ENCODE results near the gene DOCK11. TPM values are rescaled to one million over a fixed set of nuclear protein-coding genes. Genes with fewer than 3 reads are reported as not detected.
A peak's percentile ranks its signal among the peaks of the same experiment; 100 is the strongest.
"Not testable (repeated sequence)": the region's sequence is repeated elsewhere in the genome, so short reads cannot be mapped to it uniquely, and the experiment has no call there.

DOCK11 gene
- total and polyA plus RNA-seq, 12 donors: 1.3 to 9.4 (median 3.0) TPM

DNA sequence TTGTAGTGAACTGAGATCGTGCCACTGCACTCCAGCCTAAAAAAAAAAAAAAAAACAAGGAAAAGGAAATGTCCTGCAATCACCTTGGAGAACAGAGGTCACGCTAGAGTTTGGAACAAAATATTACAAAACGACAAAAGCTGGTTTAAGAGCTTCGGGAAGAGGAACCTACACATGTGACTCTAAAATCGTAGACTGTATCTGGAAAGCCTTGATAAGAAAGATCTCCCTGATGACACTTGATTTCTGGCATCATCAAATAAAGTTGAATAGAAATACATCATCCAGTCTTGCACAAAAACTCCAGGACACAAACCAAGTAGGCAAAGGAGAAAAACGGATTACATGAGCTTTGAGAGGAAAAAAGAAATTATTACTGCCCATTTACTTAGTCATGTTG lies 31.1 kb upstream of the DOCK11 start:
- no peaks in the 10 kb centered on the region for H3K27me3 ChIP-seq
- ATAC-seq (no peak), DNase-seq (no peak)
- H3K9me3 ChIP-seq: no peaks in the 10 kb centered on the region
- no peaks in the 10 kb centered on the region for H3K36me3 ChIP-seq
- TF ChIP-seq, protein P1, sequence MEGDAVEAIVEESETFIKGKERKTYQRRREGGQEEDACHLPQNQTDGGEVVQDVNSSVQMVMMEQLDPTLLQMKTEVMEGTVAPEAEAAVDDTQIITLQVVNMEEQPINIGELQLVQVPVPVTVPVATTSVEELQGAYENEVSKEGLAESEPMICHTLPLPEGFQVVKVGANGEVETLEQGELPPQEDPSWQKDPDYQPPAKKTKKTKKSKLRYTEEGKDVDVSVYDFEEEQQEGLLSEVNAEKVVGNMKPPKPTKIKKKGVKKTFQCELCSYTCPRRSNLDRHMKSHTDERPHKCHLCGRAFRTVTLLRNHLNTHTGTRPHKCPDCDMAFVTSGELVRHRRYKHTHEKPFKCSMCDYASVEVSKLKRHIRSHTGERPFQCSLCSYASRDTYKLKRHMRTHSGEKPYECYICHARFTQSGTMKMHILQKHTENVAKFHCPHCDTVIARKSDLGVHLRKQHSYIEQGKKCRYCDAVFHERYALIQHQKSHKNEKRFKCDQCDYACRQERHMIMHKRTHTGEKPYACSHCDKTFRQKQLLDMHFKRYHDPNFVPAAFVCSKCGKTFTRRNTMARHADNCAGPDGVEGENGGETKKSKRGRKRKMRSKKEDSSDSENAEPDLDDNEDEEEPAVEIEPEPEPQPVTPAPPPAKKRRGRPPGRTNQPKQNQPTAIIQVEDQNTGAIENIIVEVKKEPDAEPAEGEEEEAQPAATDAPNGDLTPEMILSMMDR (IDR thresholded peaks at IDR 0.05): no peak
- no peak overlapping the region for H3K27ac ChIP-seq
- no peak overlapping the region for H3K4me3 ChIP-seq
- H3K4me1 ChIP-seq: no peaks in the 10 kb centered on the region
- WGBS, 2 donors: 58 to 70% methylated on average over 6 of the region's 6 CpGs
- intact Hi-C loops (cut with DNase I): loop anchor here in 2 of 10 donors (5.0 to 10.0 kb wide), 2 partner anchors 130 to 138 kb away; no protein-coding TSS in a partner anchor

DNA sequence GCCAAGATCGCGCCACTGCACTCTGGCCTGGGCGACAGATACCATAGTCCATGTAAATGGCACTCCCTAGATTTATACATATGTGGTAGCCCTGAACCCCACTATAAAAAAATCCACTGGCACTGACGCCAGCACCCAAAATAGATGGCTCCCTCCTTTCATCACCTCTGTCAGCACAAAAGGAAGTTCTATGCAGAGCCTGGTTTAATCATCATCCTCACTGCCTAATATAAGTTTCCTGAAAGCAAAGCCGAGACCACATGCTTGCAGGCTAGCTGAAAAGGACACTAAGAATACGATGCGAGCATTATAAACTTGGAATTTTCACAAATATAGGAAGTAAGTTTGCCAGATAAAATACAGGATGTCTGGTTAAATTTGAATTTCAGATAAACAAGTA lies 27.5 kb upstream of the DOCK11 start:
- intact Hi-C loops (cut with DNase I): loop anchor here in 1 of 10 donors (10.0 kb wide), 1 partner anchor 127 kb away; no protein-coding TSS in a partner anchor
- 40 to 45% methylated on average over 7 of the region's 7 CpGs for WGBS, 2 donors
- peaks cover 0 to 13% (median 0%) of the 10 kb centered on the region in 11 donors for H3K9me3 ChIP-seq
- DNase-seq (no peak), ATAC-seq (peak in 1 of 8 donors; percentile 63)
- no peaks in the 10 kb centered on the region for H3K27me3 ChIP-seq
- no peak overlapping the region for H3K27ac ChIP-seq
- no peaks in the 10 kb centered on the region for H3K36me3 ChIP-seq
- TF ChIP-seq, protein P1 (IDR thresholded peaks at IDR 0.05): no peak
- no peak overlapping the region for H3K4me3 ChIP-seq
- H3K4me1 ChIP-seq: no peaks in the 10 kb centered on the region

DNA sequence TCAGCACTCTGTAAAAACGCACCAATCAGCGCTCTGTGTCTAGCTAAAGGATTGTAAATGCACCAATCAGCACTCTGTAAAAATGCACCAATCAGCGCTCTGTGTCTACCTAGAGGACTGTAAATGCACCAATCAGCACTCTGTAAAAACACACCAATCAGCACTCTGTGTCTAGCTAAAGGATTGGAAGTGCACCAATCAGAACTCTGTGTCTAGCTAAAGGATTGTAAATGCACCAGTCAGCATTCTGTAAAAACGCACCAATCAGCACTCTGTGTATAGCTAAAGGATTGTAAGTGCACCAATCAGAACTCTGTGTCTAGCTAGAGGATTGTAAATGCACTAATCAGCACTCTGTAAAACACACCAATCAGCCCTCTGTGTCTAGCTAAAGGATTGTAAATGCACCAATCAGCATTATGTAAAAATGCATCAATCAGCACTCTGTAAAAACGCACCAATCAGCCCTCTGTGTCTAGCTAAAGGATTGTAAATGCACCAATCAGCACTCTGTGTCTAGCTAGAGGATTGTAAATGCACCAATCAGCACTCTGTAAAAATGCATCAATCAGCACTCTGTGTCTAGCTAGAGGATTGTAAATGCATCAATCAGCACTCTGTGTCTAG lies 24.8 kb upstream of the DOCK11 start:
- peaks cover 0 to 13% (median 0%) of the 10 kb centered on the region in 11 donors for H3K9me3 ChIP-seq
- H3K36me3 ChIP-seq; H3K4me1 ChIP-seq; H3K27ac ChIP-seq; H3K27me3 ChIP-seq; H3K4me3 ChIP-seq; intact Hi-C loops (cut with DNase I); DNase-seq; ATAC-seq: not testable (repeated sequence)
- 96 to 99% methylated on average over 5 of the region's 5 CpGs for WGBS, 2 donors

DNA sequence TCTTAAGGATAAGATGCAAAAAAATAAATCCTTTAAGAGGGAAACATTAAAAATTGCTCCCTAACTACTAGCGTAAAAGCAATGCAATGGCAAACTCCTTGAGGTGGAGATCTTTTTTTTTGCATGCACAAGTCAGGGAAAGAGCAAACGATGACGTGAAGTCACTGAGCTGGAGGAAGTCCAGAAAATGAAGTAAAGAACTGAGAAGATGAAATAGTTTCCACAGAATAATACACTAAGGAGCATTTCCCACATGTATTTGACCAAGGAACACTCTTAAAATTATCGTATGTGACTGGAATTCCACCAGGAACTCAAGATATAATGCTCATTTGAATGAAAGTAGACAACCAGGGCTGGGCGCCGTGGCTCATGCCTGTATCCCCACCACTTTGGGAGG lies 21.0 kb upstream of the DOCK11 start:
- H3K4me1 ChIP-seq: no peaks in the 10 kb centered on the region
- no peaks in the 10 kb centered on the region for H3K27me3 ChIP-seq
- H3K4me3 ChIP-seq: no peak overlapping the region
- 63 to 68% methylated on average over 6 of the region's 6 CpGs for WGBS, 2 donors
- TF ChIP-seq, protein P1 (IDR thresholded peaks at IDR 0.05): no peak
- peaks cover 0 to 13% (median 0%) of the 10 kb centered on the region in 11 donors for H3K9me3 ChIP-seq
- intact Hi-C loops (cut with DNase I): no loop called here
- DNase-seq (no peak), ATAC-seq (no peak)
- H3K27ac ChIP-seq: no peak overlapping the region
- H3K36me3 ChIP-seq: no peaks in the 10 kb centered on the region

DNA sequence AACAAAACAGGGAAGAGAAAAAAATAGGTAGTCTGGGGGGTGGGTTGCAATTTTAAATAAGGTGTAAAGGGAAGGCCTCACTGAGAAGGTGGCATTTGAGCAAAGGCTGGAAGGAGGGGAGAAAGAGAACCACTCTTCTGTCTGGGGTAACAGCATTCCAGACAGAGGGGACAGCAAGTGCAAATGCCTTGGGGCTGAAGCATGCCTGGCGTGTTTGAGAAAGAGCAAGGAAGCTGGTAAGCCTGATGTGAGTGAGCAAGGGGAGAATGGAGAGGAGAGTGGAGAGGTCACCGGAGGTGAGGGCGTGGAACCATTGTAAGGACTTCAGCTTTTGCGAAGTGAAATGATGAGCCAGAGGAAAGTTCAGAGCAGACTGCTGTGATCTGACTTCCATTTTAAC lies 19.7 kb upstream of the DOCK11 start:
- no peaks in the 10 kb centered on the region for H3K27me3 ChIP-seq
- TF ChIP-seq, protein P1 (IDR thresholded peaks at IDR 0.05): no peak
- no peak overlapping the region for H3K27ac ChIP-seq
- DNase-seq: no peak
- no peaks in the 10 kb centered on the region for H3K4me1 ChIP-seq
- peaks cover 0 to 6% (median 0%) of the 10 kb centered on the region in 11 donors for H3K9me3 ChIP-seq
- WGBS, 2 donors: 94 to 95% methylated on average over 4 of the region's 4 CpGs
- no peak for ATAC-seq
- H3K4me3 ChIP-seq: no peak overlapping the region
- intact Hi-C loops (cut with DNase I): no loop called here
- no peaks in the 10 kb centered on the region for H3K36me3 ChIP-seq

All from heart right ventricle (tissue), 16 donors.